ENCODE data around the gene STAT5B. TPM values are rescaled to one million over a fixed set of nuclear protein-coding genes. Genes with fewer than 3 reads are reported as not detected.

STAT5B gene
- total and polyA plus RNA-seq, 9 of the 15 experiments (the other 6 are each of a cell fraction or from before 2014, with no cell fraction given), result 20.8 to 176 (median 92.4) TPM

DNA sequence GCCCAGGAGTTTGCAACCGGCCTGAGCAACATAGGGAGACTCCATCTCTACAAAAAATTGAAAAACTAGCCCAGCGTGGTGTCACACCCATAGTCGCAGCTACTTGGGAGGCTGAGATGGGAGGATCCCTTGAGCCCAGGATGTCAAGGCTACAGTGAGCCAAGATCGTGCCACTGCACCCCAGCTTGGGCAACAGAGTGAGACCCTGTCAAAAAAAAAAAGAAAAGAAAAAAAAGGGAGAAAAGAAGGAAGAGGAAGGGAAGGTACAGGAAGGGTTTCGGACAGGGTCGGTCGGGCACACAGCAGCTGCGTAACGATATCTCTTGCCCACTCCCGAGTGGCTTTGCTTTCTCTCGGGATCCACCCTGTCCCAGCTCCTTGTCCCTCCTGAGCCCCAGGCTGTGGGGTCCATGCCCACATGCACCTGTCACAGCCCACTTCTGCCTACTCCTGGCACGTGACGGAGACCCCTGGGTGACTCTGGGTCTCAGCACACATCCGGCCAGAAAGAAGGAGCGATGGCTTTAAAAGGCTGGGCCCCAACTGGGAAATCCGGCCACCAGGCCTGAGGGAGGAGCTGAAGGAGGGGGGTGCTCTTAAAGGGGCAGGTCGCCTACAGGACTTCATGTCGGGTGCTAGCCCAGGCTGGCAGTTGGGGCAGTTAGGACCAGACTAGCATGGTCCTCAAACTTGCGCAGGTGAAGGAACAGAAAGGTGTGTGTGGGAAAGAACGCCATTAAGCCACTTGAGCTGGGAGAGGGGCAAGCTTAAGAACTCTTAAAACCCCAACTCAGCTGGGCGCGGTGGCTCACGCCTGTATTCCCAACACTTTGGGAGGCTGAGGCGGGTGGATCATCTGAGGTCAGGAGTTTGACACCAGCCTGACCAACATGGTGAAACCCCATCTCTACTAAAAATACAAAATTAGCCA, 82.0 kb downstream of the STAT5B start, which contains the start of gene GHDC (continued):
- no peak for TF ChIP-seq CBX3 (IDR thresholded peaks at IDR 0.05; ENCODE audit: borderline replicate concordance in 1 of 2, low read length in 2 of 2)
- TF ChIP-seq PRMT5 (CRISPR knock-in tag; IDR thresholded peaks at IDR 0.05), result no peak
- TF ChIP-seq, protein P1, sequence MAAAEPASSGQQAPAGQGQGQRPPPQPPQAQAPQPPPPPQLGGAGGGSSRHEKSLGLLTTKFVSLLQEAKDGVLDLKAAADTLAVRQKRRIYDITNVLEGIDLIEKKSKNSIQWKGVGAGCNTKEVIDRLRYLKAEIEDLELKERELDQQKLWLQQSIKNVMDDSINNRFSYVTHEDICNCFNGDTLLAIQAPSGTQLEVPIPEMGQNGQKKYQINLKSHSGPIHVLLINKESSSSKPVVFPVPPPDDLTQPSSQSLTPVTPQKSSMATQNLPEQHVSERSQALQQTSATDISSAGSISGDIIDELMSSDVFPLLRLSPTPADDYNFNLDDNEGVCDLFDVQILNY (CRISPR knock-in tag; IDR thresholded peaks at IDR 0.05), result no peak
- no peak; the same call in 1 of the 2 replicates for TF ChIP-seq ZFX (CRISPR knock-in tag; IDR thresholded peaks at IDR 0.05)
- no peak for TF ChIP-seq ATF1 (CRISPR knock-in tag; IDR thresholded peaks at IDR 0.05)
- TF ChIP-seq ATF1 (tag; IDR thresholded peaks at IDR 0.05), result peak; percentile 25; the same call in 1 of the 2 replicates
- no peak for TF ChIP-seq YBX1 (IDR thresholded peaks at IDR 0.05)
- peak; percentile 74; the same call in 1 of the 2 replicates for TF ChIP-seq EP400 (IDR thresholded peaks at IDR 0.05)
- no peak for TF ChIP-seq ZFPM2 (CRISPR knock-in tag; IDR thresholded peaks at IDR 0.05)
- no peak for TF ChIP-seq ZNF133 (CRISPR knock-in tag; IDR thresholded peaks at IDR 0.05)
- TF ChIP-seq, protein P2, sequence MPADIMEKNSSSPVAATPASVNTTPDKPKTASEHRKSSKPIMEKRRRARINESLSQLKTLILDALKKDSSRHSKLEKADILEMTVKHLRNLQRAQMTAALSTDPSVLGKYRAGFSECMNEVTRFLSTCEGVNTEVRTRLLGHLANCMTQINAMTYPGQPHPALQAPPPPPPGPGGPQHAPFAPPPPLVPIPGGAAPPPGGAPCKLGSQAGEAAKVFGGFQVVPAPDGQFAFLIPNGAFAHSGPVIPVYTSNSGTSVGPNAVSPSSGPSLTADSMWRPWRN (IDR thresholded peaks at IDR 0.05; ENCODE audit: low read depth), result no peak
- no peak for TF ChIP-seq HIVEP1 (CRISPR knock-in tag; IDR thresholded peaks at IDR 0.05)
- no peak for TF ChIP-seq MYBL2 (IDR thresholded peaks at IDR 0.05; ENCODE audit: low read depth)
- no peak for TF ChIP-seq MYBL2 (CRISPR knock-in tag; IDR thresholded peaks at IDR 0.05; ENCODE audit: borderline replicate concordance)
- TF ChIP-seq, protein P3, sequence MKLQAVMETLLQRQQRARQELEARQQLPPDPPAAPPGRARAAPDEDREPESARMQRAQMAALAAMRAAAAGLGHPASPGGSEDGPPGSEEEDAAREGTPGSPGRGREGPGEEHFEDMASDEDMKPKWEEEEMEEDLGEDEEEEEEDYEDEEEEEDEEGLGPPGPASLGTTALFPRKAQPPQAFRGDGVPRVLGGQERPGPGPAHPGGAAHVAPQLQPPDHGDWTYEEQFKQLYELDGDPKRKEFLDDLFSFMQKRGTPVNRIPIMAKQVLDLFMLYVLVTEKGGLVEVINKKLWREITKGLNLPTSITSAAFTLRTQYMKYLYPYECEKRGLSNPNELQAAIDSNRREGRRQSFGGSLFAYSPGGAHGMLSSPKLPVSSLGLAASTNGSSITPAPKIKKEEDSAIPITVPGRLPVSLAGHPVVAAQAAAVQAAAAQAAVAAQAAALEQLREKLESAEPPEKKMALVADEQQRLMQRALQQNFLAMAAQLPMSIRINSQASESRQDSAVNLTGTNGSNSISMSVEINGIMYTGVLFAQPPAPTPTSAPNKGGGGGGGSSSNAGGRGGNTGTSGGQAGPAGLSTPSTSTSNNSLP (IDR thresholded peaks at IDR 0.05; ENCODE audit: borderline replicate concordance, low read depth, low read length), result no peak
- TF ChIP-seq ZNF76 (CRISPR knock-in tag; IDR thresholded peaks at IDR 0.05; ENCODE audit: borderline replicate concordance), result no peak
- TF ChIP-seq, protein P4, sequence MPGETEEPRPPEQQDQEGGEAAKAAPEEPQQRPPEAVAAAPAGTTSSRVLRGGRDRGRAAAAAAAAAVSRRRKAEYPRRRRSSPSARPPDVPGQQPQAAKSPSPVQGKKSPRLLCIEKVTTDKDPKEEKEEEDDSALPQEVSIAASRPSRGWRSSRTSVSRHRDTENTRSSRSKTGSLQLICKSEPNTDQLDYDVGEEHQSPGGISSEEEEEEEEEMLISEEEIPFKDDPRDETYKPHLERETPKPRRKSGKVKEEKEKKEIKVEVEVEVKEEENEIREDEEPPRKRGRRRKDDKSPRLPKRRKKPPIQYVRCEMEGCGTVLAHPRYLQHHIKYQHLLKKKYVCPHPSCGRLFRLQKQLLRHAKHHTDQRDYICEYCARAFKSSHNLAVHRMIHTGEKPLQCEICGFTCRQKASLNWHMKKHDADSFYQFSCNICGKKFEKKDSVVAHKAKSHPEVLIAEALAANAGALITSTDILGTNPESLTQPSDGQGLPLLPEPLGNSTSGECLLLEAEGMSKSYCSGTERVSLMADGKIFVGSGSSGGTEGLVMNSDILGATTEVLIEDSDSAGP (CRISPR knock-in tag; IDR thresholded peaks at IDR 0.05), result peak; percentile 100
- no peak for TF ChIP-seq TAL1 (IDR thresholded peaks at IDR 0.05)
- no peak for TF ChIP-seq CBFA2T3 (IDR thresholded peaks at IDR 0.05)
- TF ChIP-seq SAFB2 (IDR thresholded peaks at IDR 0.05; ENCODE audit: borderline replicate concordance, low read depth, low read length, severe bottlenecking), result no peak
- TF ChIP-seq NCOA4 (IDR thresholded peaks at IDR 0.05; ENCODE audit: partially characterized antibody), result no peak
- no peak for TF ChIP-seq ZC3H8 (IDR thresholded peaks at IDR 0.05)
- TF ChIP-seq KDM1A (IDR thresholded peaks at IDR 0.05), result no peak
- no peak for TF ChIP-seq CCNT2 (IDR thresholded peaks at IDR 0.05; ENCODE audit: borderline replicate concordance, extremely low read depth, insufficient read length, low read depth, low read length)
- no peak for TF ChIP-seq ZFP36 (IDR thresholded peaks at IDR 0.05; ENCODE audit: low read depth, low read length, partially characterized antibody)
- TF ChIP-seq GABPA (tag; conservative IDR thresholded peaks at IDR 0.05; ENCODE audit: low read depth), result peak; percentile 81

Measured in K562 (cell line).